Astrocyte of the cerebellum (primary cell): ENCODE measurements around the gene CIITA.

ENCODE experiments used
- DNase-seq: peaks from one replicate; pipeline ENCODE4 v3.0.0-alpha.2; 2011; ENCODE audit warnings: low read depth
- H3K4me3 ChIP-seq: 2 replicates; pipeline ENCODE4 v1.5.1; 2011; ENCODE audit warnings: mild to moderate bottlenecking, low read depth, low read length, moderate library complexity
- CTCF ChIP-seq: IDR thresholded peaks from 2 replicates; pipeline ENCODE4 v1.5.1; 2012; ENCODE audit warnings: low read length, low read depth, moderate library complexity, mild to moderate bottlenecking; ENCODE audit errors: missing control alignments
- in situ Hi-C: cut with HindIII; loops from 2 replicates; pipeline ENCODE4 v1.10.0; 2017; ENCODE audit warnings: low sequenced_read_pairs

Gene CIITA

DNA sequence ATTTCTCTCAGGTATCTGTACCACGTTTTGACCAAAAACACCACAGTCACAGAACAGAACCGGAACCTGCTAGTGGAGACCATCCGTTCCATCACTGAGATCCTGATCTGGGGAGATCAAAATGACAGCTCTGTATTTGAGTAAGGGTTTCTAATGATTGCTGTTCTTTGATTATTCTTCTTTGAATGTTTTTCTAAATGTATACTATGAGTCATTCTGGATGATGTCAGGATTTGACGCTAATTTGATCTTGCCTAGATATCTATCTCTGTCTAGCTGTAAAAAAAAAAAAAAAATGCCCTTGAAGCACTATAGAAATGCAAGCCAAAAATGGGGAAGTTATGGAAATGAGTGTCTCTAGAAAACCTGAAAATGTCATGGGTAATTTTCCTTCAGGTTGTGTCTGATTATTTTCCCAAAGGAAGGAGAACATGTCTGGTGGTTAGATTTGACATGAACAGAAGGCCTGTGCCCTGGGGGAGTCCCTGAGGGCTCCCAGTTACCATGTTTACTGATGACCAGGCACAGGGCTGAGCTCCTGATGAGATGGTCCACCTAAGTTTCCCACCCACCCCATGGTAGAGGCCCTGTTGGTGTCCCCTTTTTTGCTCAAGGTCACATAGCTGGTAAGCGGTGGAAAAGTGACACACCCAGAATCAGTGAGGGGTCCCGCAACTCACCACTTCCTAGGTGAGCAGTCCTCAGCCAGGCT is 80.9 kb downstream of the CIITA start:
- TF ChIP-seq CTCF, result no peak
- no peak for DNase-seq
- in situ Hi-C loops, result no loop called here
- H3K4me3 ChIP-seq, result no peak overlapping the region

- DNase-seq, result no peak
These were observed 82.2 kb downstream of the CIITA start for GRCh38 chr16:10959161-10959560.

DNA sequence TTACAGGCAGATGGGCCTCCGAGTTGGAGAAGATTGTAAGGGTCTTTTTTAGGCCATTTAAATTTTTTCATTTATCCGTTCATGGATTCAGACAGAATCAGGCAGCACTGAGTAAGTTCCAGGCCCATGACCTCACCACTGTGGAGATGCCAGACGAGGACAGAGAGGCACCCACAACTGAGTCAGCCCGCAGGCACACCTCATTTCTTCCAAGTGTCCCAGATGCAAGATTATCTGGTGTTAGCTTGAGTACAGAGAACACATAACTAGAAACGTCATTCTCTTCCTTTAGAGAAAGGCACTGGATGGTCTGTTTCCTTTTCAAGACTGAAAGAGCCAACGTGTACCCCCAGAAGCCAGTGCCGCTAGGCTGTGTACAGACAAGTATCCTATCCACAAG is 84.2 kb downstream of the CIITA start:
- in situ Hi-C loops, result no loop called here
- H3K4me3 ChIP-seq, result no peak overlapping the region
- no peak for DNase-seq
- TF ChIP-seq CTCF, result no peak

More at GRCh38 chr16:10959161-10959560, 82.2 kb downstream of the CIITA start:
- TF ChIP-seq CTCF, result no peak
- H3K4me3 ChIP-seq, result no peak overlapping the region
- in situ Hi-C loops, result no loop called here

DNA sequence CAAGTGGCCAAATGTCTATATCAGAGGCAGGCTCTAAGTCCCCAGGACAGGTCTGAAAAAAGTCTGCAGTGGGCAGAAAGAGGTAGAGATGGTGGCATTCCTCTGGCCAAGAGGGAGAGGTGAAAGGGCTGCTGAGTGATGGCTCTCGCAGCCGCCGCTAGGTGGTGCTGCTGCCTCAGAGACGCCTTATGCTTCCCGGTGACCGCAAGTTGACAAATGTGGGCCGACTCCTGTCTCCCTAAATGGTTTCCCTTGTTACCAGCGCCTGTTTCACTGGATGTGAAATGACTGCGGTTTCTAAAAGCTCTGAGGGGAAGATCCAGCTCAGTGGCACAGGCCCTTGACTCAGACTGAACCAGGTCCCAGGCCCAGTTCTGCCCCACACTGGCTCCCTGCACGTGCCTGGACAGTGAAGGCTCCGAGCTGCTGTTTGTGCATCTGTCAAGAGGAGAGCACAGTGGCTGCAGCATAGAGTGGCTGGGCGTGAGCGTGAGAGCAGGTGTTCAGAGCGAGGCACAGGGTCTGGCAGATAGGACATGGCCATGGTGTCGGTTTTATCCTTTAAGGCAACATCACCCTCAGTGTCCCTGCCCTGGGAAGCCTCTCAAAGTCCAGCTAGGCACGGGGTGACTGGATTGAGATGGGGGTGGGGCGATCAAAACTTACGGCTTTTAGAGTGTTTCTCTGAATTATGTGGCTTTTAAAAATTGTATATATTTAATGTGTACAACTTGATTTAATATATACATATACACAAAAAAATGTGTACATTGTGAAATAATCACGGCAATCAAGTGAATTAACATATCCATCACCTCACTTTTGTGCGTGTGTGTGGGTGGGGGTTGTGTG is 87.3 kb downstream of the CIITA start:
- TF ChIP-seq CTCF, result peak; percentile 97
- no peak overlapping the region for H3K4me3 ChIP-seq
- DNase-seq, result peak; percentile 57
- in situ Hi-C loops, result no loop called here

GRCh38 chr16:10964891-10965326 is 87.9 kb downstream of the CIITA start:
- TF ChIP-seq CTCF, result no peak
- H3K4me3 ChIP-seq, result no peak overlapping the region
- in situ Hi-C loops, result no loop called here
- DNase-seq, result no peak

- no peak overlapping the region for H3K4me3 ChIP-seq
- no peak for TF ChIP-seq CTCF
- DNase-seq, result no peak
- in situ Hi-C loops, result no loop called here
These were observed 88.5 kb downstream of the CIITA start for GRCh38 chr16:10965440-10966061.
